Measurements from ENCODE around the gene REEP5. TPM values are rescaled to one million over a fixed set of nuclear protein-coding genes. Genes with fewer than 3 reads are reported as not detected.

Gene REEP5
- total and polyA plus RNA-seq, 9 of the 15 experiments (the other 6 are each of a cell fraction or from before 2014, with no cell fraction given): 14.7 to 102 (median 36.0) TPM

GRCh38 chr5:112921026-112921832, 798 bp downstream of the REEP5 start (continued):
- TF ChIP-seq ZBTB33 (CRISPR knock-in tag; IDR thresholded peaks at IDR 0.05) (no peak), ZNF174 (CRISPR knock-in tag; IDR thresholded peaks at IDR 0.05) (no peak), SMARCA4 (IDR thresholded peaks at IDR 0.05) (no peak), U2AF1 (optimal IDR thresholded peaks at IDR 0.05; ENCODE audit: low read depth, low read length) (peak; percentile 36), TFAP4 (CRISPR knock-in tag; IDR thresholded peaks at IDR 0.05; ENCODE audit: borderline replicate concordance) (peak; percentile 43), BRF2 (IDR thresholded peaks at IDR 0.05; ENCODE audit: borderline replicate concordance, insufficient read depth, insufficient read length) (no peak), CSDE1 (IDR thresholded peaks at IDR 0.05) (no peak), MAX (CRISPR knock-in tag; IDR thresholded peaks at IDR 0.05) (peak; percentile 51), TCF3 (CRISPR knock-in tag; IDR thresholded peaks at IDR 0.05) (no peak), ZBTB49 (CRISPR knock-in tag; IDR thresholded peaks at IDR 0.05; ENCODE audit: borderline replicate concordance) (no peak), ZNF449 (CRISPR knock-in tag; IDR thresholded peaks at IDR 0.05) (no peak), KLF13 (tag; IDR thresholded peaks at IDR 0.05; ENCODE audit: borderline replicate concordance, low read depth) (no peak), POLR2G (IDR thresholded peaks at IDR 0.05; ENCODE audit: low read depth, low read length) (no peak; the same call in 1 of the 2 replicates), HES1 (IDR thresholded peaks at IDR 0.05; ENCODE audit: low read depth) (no peak)
